GM18508 (cell line): ENCODE data around the gene PHF23.

Experiments
- ATAC-seq: cut with Tn5 transposase; IDR thresholded peaks from one replicate; pipeline ENCODE4 v1.9.1; 2021; ENCODE audit warnings: moderate number of reproducible peaks; ENCODE audit not compliant: insufficient read depth, unreplicated experiment

PHF23 gene

GRCh38 chr17:7208027-7208571, 31.2 kb downstream of the PHF23 start:
- no peak for ATAC-seq

GRCh38 chr17:7207120-7208001, 31.9 kb downstream of the PHF23 start:
- ATAC-seq: no peak

GRCh38 chr17:7205561-7205960, 33.7 kb downstream of the PHF23 start:
- no peak for ATAC-seq

- no peak for ATAC-seq
Observed at GRCh38 chr17:7204828-7205461, 34.3 kb downstream of the PHF23 start.

- ATAC-seq: no peak
Observed at GRCh38 chr17:7204336-7204735, 34.9 kb downstream of the PHF23 start.

GRCh38 chr17:7203391-7203790, 35.9 kb downstream of the PHF23 start:
- ATAC-seq: no peak

- no peak for ATAC-seq
Observed at GRCh38 chr17:7196651-7197401, 42.4 kb downstream of the PHF23 start.

GRCh38 chr17:7195971-7196370, 43.3 kb downstream of the PHF23 start:
- no peak for ATAC-seq

- no peak for ATAC-seq
Observed at GRCh38 chr17:7192271-7192937, 46.9 kb downstream of the PHF23 start.

GRCh38 chr17:7191571-7192270, 47.5 kb downstream of the PHF23 start:
- ATAC-seq: no peak

GRCh38 chr17:7191069-7191468, 48.2 kb downstream of the PHF23 start:
- ATAC-seq: no peak

- no peak for ATAC-seq
Observed at GRCh38 chr17:7190276-7190917, 48.9 kb downstream of the PHF23 start.

GRCh38 chr17:7186241-7186640, 53.0 kb downstream of the PHF23 start:
- ATAC-seq: no peak
